Activated effector memory CD4-positive, alpha-beta T cell treated with anti-CD3 and anti-CD28 coated beads, Interleukin-2, amount 50 U/mL, for 16 hours (primary cell): Measurements from ENCODE around the gene WDR46.
A peak's percentile ranks its signal among the peaks of the same experiment; 100 is the strongest.
"Not testable (repeated sequence)": the region's sequence is repeated elsewhere in the genome, so short reads cannot be mapped to it uniquely, and the experiment has no call there.

Experiments
- DNase-seq: peaks from one replicate; pipeline ENCODE4 v3.0.0-alpha.2; 2020

The WDR46 gene

GRCh38 chr6:33285214-33285613 is 3.8 kb downstream of the WDR46 start:
- DNase-seq, result not testable (repeated sequence)

DNA sequence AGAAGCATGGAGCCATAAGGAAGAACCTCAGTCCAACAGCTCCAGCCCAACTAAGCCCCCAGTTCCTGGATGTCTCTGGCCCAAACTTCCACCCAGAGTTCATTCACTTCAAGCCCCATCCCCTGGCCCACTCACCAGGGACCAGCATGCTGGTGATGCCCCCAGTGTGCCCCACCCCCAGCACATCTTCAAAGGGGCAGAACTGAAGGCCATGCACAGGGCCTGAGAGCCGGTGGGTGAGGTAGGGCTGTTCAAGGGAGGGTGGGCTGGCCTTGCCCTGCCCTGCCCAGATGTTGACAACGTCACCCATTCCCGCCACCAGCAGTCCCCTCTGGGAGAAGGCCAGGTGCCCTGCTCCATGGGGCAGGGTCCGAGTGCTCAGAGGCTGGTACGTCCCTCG is 8.5 kb downstream of the WDR46 start:
- no peak for DNase-seq

GRCh38 chr6:33279971-33280511 is 9.0 kb downstream of the WDR46 start:
- no peak for DNase-seq

- DNase-seq, result no peak
Observed at GRCh38 chr6:33279257-33279695, 9.8 kb downstream of the WDR46 start.

DNA sequence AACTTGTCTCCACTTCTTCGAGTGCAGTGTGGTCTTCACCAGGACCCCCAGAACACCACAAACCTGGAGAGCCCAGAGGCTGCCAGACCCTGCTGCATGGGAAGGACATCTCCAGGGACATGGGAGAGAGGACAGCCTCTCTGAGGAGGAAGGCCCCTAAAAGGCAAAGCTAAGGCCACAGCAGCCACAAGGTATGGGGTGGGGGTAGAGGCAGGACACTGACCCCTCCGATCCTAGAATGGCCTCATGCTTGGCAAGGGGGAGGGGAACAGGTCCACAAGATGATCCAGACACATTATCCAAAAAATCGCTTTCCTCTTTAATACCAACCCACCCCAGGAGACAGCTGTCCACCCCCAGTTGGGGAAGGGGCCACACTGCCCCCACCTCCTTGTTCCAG is 10.2 kb downstream of the WDR46 start:
- no peak for DNase-seq

DNA sequence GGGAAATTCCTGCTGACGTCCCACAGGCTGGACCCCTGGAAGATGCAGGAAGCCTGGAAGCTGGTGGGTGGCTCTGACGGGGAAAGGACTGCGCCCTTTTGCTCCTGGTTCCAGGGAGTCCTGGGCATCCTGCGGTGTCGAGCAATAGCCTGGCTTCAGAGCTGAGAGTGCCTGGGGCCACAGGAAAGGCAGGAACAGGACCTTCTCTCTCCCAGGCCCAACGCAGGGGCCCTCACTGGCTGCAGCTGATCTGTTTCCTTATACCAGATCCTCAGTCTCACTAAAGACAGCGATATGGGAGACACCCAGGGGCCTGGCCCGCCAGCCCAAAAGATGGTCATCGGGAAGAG is 10.7 kb downstream of the WDR46 start:
- no peak for DNase-seq

- peak; percentile 76 for DNase-seq
Observed at GRCh38 chr6:33277663-33278391, 11.2 kb downstream of the WDR46 start.

DNA sequence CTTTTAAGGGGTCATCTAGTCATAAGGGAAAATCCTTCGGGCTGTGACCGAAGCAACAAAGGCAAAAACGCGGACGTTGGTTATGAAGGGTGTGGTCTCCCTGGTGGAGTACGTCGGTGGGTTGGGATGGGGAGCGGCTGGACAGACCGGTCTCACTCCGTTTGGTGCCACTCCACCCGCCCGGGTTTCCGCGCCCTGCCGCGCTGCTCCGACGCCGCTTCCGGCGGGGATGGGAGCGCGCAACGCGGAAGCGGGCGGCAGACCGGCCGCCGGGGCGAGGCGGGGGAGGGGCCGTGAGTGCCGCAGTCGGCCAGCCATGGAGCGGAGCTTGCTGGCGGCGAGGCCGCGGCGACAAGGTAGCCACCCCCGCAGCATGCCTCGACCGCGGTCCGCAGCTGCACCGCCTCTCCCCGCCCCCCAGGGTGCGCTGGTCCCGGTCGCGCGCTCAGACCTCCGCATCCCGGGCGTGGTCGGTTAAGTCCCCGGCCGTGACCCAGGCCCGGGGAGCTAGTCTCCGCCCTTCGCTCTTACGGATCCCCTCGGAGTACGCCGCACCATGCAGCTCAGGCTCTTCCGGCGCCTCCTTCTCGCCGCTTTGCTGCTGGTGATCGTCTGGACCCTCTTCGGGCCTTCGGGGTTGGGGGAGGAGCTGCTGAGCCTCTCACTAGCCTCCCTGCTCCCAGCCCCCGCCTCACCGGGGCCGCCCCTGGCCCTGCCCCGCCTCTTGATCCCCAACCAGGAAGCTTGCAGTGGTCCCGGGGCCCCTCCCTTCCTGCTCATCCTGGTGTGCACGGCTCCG is 12.0 kb downstream of the WDR46 start, which contains the start of gene B3GALT4:
B3GALT4 (plus strand) TSS at position 260 of the 799 bp plus-strand sequence; CDS start at position 557, 297 bp downstream.
- DNase-seq, result peak; percentile 90

- no peak for DNase-seq
Observed at GRCh38 chr6:33276581-33276863, 12.5 kb downstream of the WDR46 start.

GRCh38 chr6:33275795-33276580 is 13.1 kb downstream of the WDR46 start:
- DNase-seq, result not testable (repeated sequence)

DNA sequence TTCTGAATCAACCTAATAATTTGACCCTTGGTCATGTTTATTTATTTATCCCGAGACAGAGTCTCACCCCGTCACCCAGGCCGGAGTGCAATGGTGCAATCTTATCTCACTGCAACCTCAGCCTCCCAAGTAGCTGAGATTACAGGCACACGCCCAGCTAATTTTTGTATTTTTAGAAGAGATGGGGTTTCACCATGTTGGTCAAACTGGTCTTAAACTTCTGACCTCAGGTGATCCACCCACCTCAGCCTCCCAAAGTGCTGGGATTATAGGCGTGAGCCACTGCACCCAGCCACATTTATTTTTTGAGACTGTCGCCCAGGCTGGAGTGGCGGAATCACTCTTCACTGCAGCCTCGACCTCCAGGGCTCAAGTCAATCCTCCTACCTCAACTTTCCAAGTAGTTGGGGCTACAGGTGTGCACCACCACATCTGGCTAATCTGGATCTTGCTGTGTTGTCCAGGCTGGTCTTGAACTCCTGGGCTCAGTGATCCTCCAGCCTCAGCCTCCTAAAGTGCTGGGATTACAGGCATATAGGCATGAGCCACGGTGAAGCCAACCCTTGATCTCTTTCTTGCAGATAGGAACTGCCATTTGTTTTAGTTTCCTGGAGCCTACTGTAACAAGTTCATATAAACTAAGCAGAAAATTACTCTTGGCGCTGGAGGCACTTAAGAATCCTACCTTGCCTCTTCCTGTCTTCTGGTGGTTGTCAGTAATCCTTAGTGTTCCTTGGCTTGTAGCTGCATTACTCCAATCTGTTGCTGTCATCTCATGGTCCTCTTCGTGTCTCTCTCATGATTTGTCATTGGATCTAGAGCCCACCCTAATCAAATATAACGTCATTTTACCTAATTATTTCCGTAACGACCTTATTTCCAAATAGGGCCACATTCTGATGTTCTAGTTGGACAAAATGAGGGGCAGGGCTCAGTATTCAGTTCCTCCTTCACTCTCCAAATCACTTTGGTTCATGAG is 14.8 kb downstream of the WDR46 start:
- DNase-seq, result no peak

DNA sequence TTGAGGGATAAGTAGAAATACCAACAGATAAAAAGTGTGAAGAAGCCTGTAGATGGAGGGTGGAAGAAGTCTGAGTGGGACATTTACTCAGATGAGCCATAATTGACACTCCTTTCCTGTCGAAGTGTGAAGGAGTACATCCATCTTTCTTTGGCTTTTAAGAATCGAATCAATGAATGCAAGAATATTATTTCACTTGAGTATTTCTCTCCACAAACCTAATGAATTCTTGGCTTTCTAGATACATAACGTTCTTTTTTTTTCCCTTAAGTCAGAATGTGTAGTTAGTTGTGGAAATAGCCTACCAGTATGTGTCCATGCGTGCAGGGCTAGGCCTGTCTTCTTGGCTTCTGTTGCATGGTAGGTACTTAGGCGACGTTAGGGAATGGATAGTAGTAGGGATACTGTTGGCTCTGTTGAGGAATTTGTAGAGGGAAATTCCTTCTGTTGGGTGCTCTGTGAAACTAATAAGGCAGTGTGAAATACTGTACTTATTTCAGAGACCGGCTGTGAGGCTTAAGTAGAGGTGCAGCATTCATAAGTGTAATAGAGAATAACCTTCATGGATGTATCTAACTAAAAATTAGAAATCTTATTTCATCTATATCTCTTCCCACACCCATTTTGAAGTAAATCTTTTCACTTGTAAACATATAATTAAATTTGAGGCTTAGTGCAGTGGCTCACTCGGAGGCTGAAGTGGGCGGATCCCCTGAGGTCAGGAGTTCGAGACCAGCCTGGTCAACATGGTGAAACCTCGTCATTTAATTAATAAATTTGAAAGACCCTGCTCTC is 15.7 kb downstream of the WDR46 start:
- DNase-seq, result no peak

DNA sequence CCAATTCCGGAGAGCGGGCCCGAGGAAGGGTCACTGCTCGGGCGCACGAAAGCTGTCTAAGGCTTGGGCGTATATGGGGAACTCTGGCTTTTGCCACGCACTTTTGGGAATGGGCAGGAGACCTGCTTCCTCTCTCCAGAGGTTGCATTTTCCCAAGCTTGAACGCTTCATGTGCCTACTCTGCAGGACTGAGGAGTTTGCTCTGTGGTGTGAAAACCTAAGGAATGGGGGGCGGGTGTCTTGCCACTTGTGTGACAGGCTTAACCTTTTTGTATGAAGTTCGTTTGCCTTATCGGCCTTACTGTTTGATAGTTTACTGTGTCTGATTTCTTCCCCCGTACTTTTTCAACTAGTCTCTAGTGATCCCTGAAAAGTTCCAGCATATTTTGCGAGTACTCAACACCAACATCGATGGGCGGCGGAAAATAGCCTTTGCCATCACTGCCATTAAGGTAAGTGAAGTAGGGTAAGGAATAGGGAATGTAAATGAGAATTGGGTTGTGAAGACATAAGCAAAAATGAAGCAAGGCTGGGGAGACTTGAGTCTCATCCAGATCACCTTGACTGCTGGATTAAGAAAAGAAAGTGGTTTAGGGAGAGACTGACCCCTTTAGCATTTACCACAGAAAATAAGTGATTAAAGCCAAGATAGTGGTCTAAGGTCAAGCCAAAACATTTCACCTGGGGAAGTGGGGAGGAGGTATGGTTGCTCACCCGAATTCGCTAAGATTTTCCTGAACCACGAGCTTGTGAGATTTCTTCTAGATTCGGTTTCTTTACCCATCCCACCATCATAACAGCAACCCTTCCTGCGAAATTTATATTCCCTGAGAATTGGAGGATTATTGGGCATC is 16.5 kb downstream of the WDR46 start:
- no peak for DNase-seq

DNA sequence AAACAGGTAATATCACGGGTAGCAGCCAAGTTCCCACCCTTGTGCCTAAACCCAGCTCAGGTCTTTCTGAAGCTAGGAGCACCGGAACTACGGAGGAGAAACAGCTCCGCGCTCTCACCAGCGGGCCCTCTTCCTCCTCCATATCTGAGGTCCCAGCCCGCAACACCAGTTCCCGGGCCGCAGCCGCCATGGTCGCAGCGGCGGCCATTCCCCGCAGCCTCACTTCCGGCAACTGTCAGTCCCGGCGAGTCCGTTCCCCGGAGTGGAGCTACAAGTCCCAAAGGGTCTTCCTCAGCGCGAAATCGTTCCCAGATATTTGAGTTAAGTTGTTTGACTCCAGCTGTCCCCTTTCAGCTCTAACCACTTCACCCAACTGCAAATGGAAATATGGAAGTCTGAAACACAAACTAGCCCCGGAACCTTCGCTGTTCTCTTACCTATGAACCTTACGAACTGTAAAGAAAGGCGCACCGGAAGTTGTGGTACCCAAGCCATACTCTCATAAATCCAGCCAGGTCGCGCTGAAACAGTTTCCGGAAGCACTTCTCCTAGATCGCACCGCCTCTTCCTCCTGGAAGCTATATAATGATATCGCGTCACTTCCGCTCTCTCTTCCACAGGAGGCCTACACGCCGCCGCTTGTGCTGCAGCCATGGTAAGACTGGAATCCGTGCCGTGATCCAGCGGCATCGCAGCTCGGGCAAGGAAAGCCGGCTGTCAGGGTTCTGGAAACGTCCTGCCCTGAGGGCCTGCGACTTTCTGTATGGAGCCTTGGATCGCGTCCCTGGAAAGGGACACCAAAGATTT is 17.4 kb downstream of the WDR46 start, which contains the start of the genes RPS18 and VPS52:
RPS18 (plus strand) TSS at position 608 of the 807 bp plus-strand sequence; CDS start at position 653, 45 bp downstream.
VPS52 (minus strand) TSS at position 409 of the 807 bp plus-strand sequence; CDS start at position 208, 201 bp downstream.
- peak; percentile 95 for DNase-seq

GRCh38 chr6:33271117-33271467 is 17.9 kb downstream of the WDR46 start:
- no peak for DNase-seq

GRCh38 chr6:33264015-33264414 is 25.0 kb downstream of the WDR46 start:
- DNase-seq, result no peak

- DNase-seq, result not testable (repeated sequence)
Observed at GRCh38 chr6:33262490-33262889, 26.5 kb downstream of the WDR46 start.

- DNase-seq, result no peak
Observed at GRCh38 chr6:33259032-33259431, 30.0 kb downstream of the WDR46 start.

DNA sequence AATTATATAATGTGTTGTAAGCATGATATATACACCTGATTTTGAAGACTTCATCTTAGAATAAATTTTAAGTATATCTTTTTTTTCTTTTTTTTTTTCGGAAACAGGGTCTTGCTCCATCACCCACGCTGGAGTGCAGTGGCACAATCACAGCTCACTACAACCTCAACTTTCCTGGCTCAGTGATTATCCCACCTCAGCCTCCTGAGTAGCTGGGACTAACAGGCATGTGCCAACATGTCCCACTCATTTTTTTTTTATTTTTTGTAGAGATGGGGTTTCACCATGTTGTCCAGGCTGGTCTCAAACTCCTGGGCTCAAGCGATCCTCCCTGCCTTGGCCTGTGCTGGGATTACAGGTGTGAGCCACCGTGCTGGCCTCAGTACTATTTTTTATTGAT is 34.4 kb downstream of the WDR46 start:
- DNase-seq, result peak; percentile 30
